Tibial artery (tissue), 4 donors: ENCODE results near the gene DNAH8.
"Not testable (repeated sequence)": the region's sequence is repeated elsewhere in the genome, so short reads cannot be mapped to it uniquely, and the experiment has no call there.

ENCODE experiments used
- DNase-seq, 2 donors: peaks; one replicate each; pipeline ENCODE4 v3.0.0-alpha.2; 2019
- H3K27ac ChIP-seq, 2 donors: fragments of 200-600 bp; sonication (generic) in 1 of 2; 1 replicate in 1 of 2; 2 replicates in 1 of 2; pipeline ENCODE4 v1.5.1; 2018 to 2019; ENCODE audit warnings: mild to moderate bottlenecking in 1 of 2
- H3K27me3 ChIP-seq, 2 donors: fragments of 200-600 bp; sonication (generic) in 1 of 2; one replicate each; pipeline versions ENCODE4 v1.5.1 to v1.6.0; 2016 to 2019
- H3K36me3 ChIP-seq, 3 donors: fragments of 200-600 bp; sonication (generic) in 2 of 3; one replicate each; pipeline ENCODE4 v1.5.1; 2016 to 2019; ENCODE audit warnings: mild to moderate bottlenecking in 2 of 3
- H3K4me1 ChIP-seq, 4 donors: fragments of 200-600 bp; sonication (generic) in 2 of 4; 1 replicate in 3 of 4; 2 replicates in 1 of 4; pipeline ENCODE4 v1.5.1; 2016 to 2019
- H3K4me3 ChIP-seq, 2 donors: fragments of 200-600 bp; sonication (generic) in 1 of 2; 1 replicate in 1 of 2; 2 replicates in 1 of 2; pipeline ENCODE4 v1.5.1; 2018 to 2019; ENCODE audit warnings: mild to moderate bottlenecking in 2 of 2
- H3K9me3 ChIP-seq, 3 donors: fragments of 200-600 bp; sonication (generic) in 1 of 3; one replicate each; pipeline ENCODE4 v1.5.1; 2016 to 2019
- CTCF ChIP-seq, 2 experiments: fragments of 200-600 bp in 1 of 2; fragments of 450-650 bp in 1 of 2; IDR thresholded peaks; one replicate each; pipeline ENCODE4 v1.5.1; 2017 to 2019; ENCODE audit warnings: antibody characterized with exemption in 2 of 2, mild to moderate bottlenecking in 1 of 2, moderate library complexity in 1 of 2
- intact Hi-C: fragments of 100-400 bp; cut with DNase I; formaldehyde crosslinking; loops from one replicate; pipeline ENCODE4 v1.15.0; 2023; ENCODE audit warnings: low total_unique reads

The DNAH8 gene

GRCh38 chr6:38695933-38696332 lies 19.2 kb upstream of the DNAH8 start:
- Histone ChIP-seq H3K4me3 (no peak overlapping the region), H3K27me3 (no peaks in the 10 kb centered on the region), H3K36me3 (peaks cover 0 to 9% (median 0%) of the 10 kb centered on the region in 3 donors), H3K4me1 (no peaks in the 10 kb centered on the region), H3K27ac (no peak overlapping the region), H3K9me3 (no peaks in the 10 kb centered on the region)
- no peak for DNase-seq
- intact Hi-C loops, result no loop called here
- TF ChIP-seq CTCF (IDR thresholded peaks at IDR 0.05), result no peak

- Histone ChIP-seq H3K4me1 (no peaks in the 10 kb centered on the region), H3K36me3 (peaks cover 0 to 10% (median 0%) of the 10 kb centered on the region in 3 donors), H3K27me3 (no peaks in the 10 kb centered on the region), H3K27ac (no peak overlapping the region), H3K9me3 (no peaks in the 10 kb centered on the region), H3K4me3 (no peak overlapping the region)
- intact Hi-C loops, result no loop called here
- no peak for DNase-seq
- TF ChIP-seq CTCF (IDR thresholded peaks at IDR 0.05), result no peak
Measured at GRCh38 chr6:38696345-38696744, 18.8 kb upstream of the DNAH8 start.

- no peak for TF ChIP-seq CTCF (IDR thresholded peaks at IDR 0.05)
- intact Hi-C loops, result no loop called here
- no peak overlapping the region for H3K27ac ChIP-seq
- DNase-seq, result no peak
- H3K36me3 ChIP-seq, result peaks cover 0 to 10% (median 0%) of the 10 kb centered on the region in 3 donors
- H3K9me3 ChIP-seq, result no peaks in the 10 kb centered on the region
- H3K4me3 ChIP-seq, result no peak overlapping the region
- H3K4me1 ChIP-seq, result peaks cover 0 to 8% (median 2%) of the 10 kb centered on the region in 4 donors
- no peaks in the 10 kb centered on the region for H3K27me3 ChIP-seq
Measured at GRCh38 chr6:38697846-38698245, 17.3 kb upstream of the DNAH8 start.

GRCh38 chr6:38699702-38700101 lies 15.4 kb upstream of the DNAH8 start:
- DNase-seq, result not testable (repeated sequence)
- intact Hi-C loops, result loop anchor here (10.0 kb wide), 1 partner anchor 65 kb away; the partner anchor contains the start of gene BTBD9

GRCh38 chr6:38701551-38701950 lies 13.6 kb upstream of the DNAH8 start:
- H3K4me1 ChIP-seq, result peaks cover 0 to 12% (median 2%) of the 10 kb centered on the region in 4 donors

More at GRCh38 chr6:38699702-38700101, 15.4 kb upstream of the DNAH8 start:
- peaks cover 0 to 10% (median 0%) of the 10 kb centered on the region in 3 donors for H3K36me3 ChIP-seq
- peaks cover 0 to 12% (median 2%) of the 10 kb centered on the region in 4 donors for H3K4me1 ChIP-seq
- H3K27me3 ChIP-seq, H3K4me3 ChIP-seq, H3K9me3 ChIP-seq, H3K27ac ChIP-seq: not testable (repeated sequence)

More at GRCh38 chr6:38701551-38701950, 13.6 kb upstream of the DNAH8 start:
- H3K27me3 ChIP-seq, result no peaks in the 10 kb centered on the region
- H3K9me3 ChIP-seq, result no peaks in the 10 kb centered on the region
- no peak overlapping the region for H3K4me3 ChIP-seq
- TF ChIP-seq CTCF (IDR thresholded peaks at IDR 0.05), result no peak
- H3K27ac ChIP-seq, result no peak overlapping the region
- intact Hi-C loops, result loop anchor here (10.0 kb wide), 1 partner anchor 67 kb away; the partner anchor contains the start of gene BTBD9
- H3K36me3 ChIP-seq, result peaks cover 0 to 10% (median 0%) of the 10 kb centered on the region in 3 donors
- DNase-seq, result no peak
